OCI-LY1 (cell line): ENCODE measurements around the gene TMEM144.

Experiments used
- CTCF ChIP-seq: fragments of 200-600 bp; sonication (generic), shearing (Covaris generic); IDR thresholded peaks from 2 replicates; pipeline ENCODE4 v1.5.1; 2017; ENCODE audit warnings: mild to moderate bottlenecking, antibody characterized with exemption, low read length, moderate library complexity, mixed read lengths
- EZH2 ChIP-seq: fragments of 200-600 bp; sonication (generic), shearing (Covaris generic); IDR thresholded peaks from 2 replicates; pipeline ENCODE4 v1.8.0; 2017; ENCODE audit warnings: borderline replicate concordance, mixed run types, mild to moderate bottlenecking, antibody characterized with exemption, low read length, moderate library complexity, mixed read lengths

DNA sequence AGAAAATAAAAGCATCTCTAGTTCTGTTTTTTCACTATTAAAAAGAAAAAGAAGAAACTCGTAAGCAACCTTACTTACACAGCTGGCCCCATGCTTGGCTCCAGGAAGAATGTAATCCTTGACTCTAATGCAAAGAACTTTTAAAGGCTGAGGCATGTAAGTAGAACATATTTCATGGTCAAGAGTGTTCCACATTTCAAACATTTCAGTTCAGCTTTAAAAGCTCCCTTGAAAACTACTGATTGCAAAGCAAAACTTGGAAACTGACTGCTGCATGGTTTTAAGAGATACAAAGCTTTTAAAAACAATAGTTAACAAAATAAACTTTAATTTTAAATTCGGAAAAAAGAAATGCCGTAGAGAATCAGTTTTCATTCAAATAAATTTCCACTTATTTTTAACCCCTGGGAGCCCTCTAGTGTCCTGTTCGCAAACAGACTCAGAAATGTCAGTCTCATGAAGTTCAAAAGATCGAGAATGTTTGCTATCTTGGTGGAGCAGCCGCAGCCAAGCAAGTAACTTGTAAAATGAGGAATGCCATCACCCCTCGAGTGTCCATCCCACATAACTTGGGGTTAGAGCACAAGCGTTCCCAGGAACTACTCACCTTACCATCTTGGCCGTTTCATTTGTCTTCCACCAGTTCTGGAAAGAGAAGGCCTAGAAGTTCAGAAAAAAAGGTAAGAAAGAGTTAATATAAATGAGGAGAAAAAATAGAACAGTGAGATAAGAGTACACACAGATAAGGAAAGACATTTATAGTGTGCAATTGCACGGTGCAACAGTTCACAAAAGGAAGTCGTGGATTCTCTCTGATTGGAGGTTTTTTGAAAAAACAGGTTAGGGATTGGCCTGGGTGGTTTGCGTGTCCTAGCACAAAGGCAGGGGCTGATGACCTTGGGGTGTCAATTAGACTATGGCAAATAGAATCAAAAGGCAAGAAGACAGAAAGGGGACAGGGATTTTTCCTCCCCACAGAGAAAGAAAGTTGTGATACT is 37.7 kb upstream of the TMEM144 start, which contains the start of gene GASK1B:
- TF ChIP-seq CTCF, result peak; percentile 60
- TF ChIP-seq EZH2, result no peak
